Neural progenitor cell (in vitro differentiated cells): ENCODE data around the gene PSMB7.

Source experiments
- EZH2 ChIP-seq: fragments of 200-600 bp; sonication (generic); IDR thresholded peaks from 2 replicates; pipeline ENCODE4 v1.6.1; 2017; ENCODE audit warnings: antibody characterized with exemption, mild to moderate bottlenecking, moderate library complexity
- EZH2phosphoT487 ChIP-seq: fragments of 200-600 bp; sonication (generic); IDR thresholded peaks from 2 replicates; pipeline ENCODE4 v1.6.1; 2017; ENCODE audit warnings: antibody characterized with exemption
- TF ChIP-seq, protein P1 (sequence below): fragments of 200-600 bp; sonication (generic); IDR thresholded peaks from 2 replicates; pipeline ENCODE4 v1.5.1; 2017; ENCODE audit warnings: antibody characterized with exemption, mild to moderate bottlenecking

GRCh38 chr9:124457079-124457886 is 42.0 kb upstream of the PSMB7 start:
- TF ChIP-seq, protein P1, sequence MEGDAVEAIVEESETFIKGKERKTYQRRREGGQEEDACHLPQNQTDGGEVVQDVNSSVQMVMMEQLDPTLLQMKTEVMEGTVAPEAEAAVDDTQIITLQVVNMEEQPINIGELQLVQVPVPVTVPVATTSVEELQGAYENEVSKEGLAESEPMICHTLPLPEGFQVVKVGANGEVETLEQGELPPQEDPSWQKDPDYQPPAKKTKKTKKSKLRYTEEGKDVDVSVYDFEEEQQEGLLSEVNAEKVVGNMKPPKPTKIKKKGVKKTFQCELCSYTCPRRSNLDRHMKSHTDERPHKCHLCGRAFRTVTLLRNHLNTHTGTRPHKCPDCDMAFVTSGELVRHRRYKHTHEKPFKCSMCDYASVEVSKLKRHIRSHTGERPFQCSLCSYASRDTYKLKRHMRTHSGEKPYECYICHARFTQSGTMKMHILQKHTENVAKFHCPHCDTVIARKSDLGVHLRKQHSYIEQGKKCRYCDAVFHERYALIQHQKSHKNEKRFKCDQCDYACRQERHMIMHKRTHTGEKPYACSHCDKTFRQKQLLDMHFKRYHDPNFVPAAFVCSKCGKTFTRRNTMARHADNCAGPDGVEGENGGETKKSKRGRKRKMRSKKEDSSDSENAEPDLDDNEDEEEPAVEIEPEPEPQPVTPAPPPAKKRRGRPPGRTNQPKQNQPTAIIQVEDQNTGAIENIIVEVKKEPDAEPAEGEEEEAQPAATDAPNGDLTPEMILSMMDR: no peak
- no peak for TF ChIP-seq EZH2
- TF ChIP-seq EZH2phosphoT487: no peak
